ENCODE measurements around the gene SRP9. TPM values are rescaled to one million over a fixed set of nuclear protein-coding genes. Genes with fewer than 3 reads are reported as not detected.
"Not testable (repeated sequence)": the region's sequence is repeated elsewhere in the genome, so short reads cannot be mapped to it uniquely, and the experiment has no call there.

The SRP9 gene
- total and polyA plus RNA-seq, 4 donors, result 156 to 244 (median 182) TPM

- 83 to 94% methylated on average over 5 of the region's 5 CpGs for WGBS, 2 donors
- Histone ChIP-seq H3K9ac (ENCODE audit: insufficient read depth in 1 of 2, low read length in 2 of 2) (no peak overlapping the region), H3K4me3 (no peak overlapping the region), H3K4me1 (ENCODE audit: control insufficient read depth in 5 of 5, insufficient read depth in 5 of 5, low read length in 5 of 5) (peaks cover 0 to 29% (median 13%) of the 10 kb centered on the region in 5 donors), H3K27ac (ENCODE audit: low read depth in 1 of 2, low read length in 1 of 2) (peak overlapping the region in 1 of 2 donors; percentile 33), H3K27me3 (ENCODE audit: control insufficient read depth in 3 of 3, insufficient read depth in 3 of 3, low read length in 2 of 3) (no peaks in the 10 kb centered on the region), H3K36me3 (ENCODE audit: control insufficient read depth in 4 of 4, insufficient read depth in 4 of 4, low read length in 4 of 4) (peaks cover 0 to 8% (median 0%) of the 10 kb centered on the region in 4 donors), H3K9me3 (ENCODE audit: control insufficient read depth in 4 of 4, insufficient read depth in 3 of 4, low read length in 3 of 4) (no peaks in the 10 kb centered on the region)
- ATAC-seq (ENCODE audit: insufficient read depth, low FRiP score), result no peak
- TF ChIP-seq, protein P1, sequence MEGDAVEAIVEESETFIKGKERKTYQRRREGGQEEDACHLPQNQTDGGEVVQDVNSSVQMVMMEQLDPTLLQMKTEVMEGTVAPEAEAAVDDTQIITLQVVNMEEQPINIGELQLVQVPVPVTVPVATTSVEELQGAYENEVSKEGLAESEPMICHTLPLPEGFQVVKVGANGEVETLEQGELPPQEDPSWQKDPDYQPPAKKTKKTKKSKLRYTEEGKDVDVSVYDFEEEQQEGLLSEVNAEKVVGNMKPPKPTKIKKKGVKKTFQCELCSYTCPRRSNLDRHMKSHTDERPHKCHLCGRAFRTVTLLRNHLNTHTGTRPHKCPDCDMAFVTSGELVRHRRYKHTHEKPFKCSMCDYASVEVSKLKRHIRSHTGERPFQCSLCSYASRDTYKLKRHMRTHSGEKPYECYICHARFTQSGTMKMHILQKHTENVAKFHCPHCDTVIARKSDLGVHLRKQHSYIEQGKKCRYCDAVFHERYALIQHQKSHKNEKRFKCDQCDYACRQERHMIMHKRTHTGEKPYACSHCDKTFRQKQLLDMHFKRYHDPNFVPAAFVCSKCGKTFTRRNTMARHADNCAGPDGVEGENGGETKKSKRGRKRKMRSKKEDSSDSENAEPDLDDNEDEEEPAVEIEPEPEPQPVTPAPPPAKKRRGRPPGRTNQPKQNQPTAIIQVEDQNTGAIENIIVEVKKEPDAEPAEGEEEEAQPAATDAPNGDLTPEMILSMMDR (IDR thresholded peaks at IDR 0.05; ENCODE audit: control extremely low read depth, extremely low read depth), result no peak
- no peak for DNase-seq
Observed at GRCh38 chr1:225808136-225808535, 30.5 kb downstream of the SRP9 start.

- Histone ChIP-seq H3K9me3 (ENCODE audit: control insufficient read depth in 4 of 4, insufficient read depth in 3 of 4, low read length in 3 of 4) (no peaks in the 10 kb centered on the region), H3K4me1 (ENCODE audit: control insufficient read depth in 5 of 5, insufficient read depth in 5 of 5, low read length in 5 of 5) (peaks cover 0 to 47% (median 27%) of the 10 kb centered on the region in 5 donors), H3K27ac (ENCODE audit: low read depth in 1 of 2, low read length in 1 of 2) (peak within 1 kb of the TSS; percentile 74 to 91), H3K27me3 (ENCODE audit: control insufficient read depth in 3 of 3, insufficient read depth in 3 of 3, low read length in 2 of 3) (no peaks in the 10 kb centered on the region), H3K9ac (ENCODE audit: insufficient read depth in 1 of 2, low read length in 2 of 2) (peak within 1 kb of the TSS in 1 of 2 donors; percentile 75), H3K36me3 (ENCODE audit: control insufficient read depth in 4 of 4, insufficient read depth in 4 of 4, low read length in 4 of 4) (peaks cover 0 to 8% (median under 1%) of the 10 kb centered on the region in 4 donors), H3K4me3 (peak within 1 kb of the TSS; percentile 73)
- 1% methylated on average over 72 to 80 of the region's 80 CpGs for WGBS, 2 donors
- DNase-seq, result peak; percentile 92 to 94 (median 93)
- peak; percentile 87 for ATAC-seq (ENCODE audit: insufficient read depth, low FRiP score)
- TF ChIP-seq, protein P1 (IDR thresholded peaks at IDR 0.05; ENCODE audit: control extremely low read depth, extremely low read depth), result no peak
Observed at GRCh38 chr1:225809842-225810578, 32.4 kb downstream of the SRP9 start, which contains the start of gene EPHX1. EPHX1 (plus strand) TSS chr1:225810124; CDS start chr1:225828730, 18,606 bp downstream.

- Histone ChIP-seq H3K4me3 (peak overlapping the region; percentile 73), H3K27ac (ENCODE audit: low read depth in 1 of 2, low read length in 1 of 2) (peak overlapping the region; percentile 74 to 91), H3K9ac (ENCODE audit: insufficient read depth in 1 of 2, low read length in 2 of 2) (peak overlapping the region in 1 of 2 donors; percentile 75), H3K4me1 (ENCODE audit: control insufficient read depth in 5 of 5, insufficient read depth in 5 of 5, low read length in 5 of 5) (peaks cover 0 to 53% (median 30%) of the 10 kb centered on the region in 5 donors)
- not testable (repeated sequence) for H3K27me3 ChIP-seq (ENCODE audit: control insufficient read depth in 3 of 3, insufficient read depth in 3 of 3, low read length in 2 of 3); H3K9me3 ChIP-seq (ENCODE audit: control insufficient read depth in 4 of 4, insufficient read depth in 3 of 4, low read length in 3 of 4); H3K36me3 ChIP-seq (ENCODE audit: control insufficient read depth in 4 of 4, insufficient read depth in 4 of 4, low read length in 4 of 4); ATAC-seq (ENCODE audit: insufficient read depth, low FRiP score)
- WGBS, 2 donors, result 14 to 16% methylated on average over 29 of the region's 29 CpGs
- peak; percentile 42 to 70 (median 58) for DNase-seq
Observed at GRCh38 chr1:225810579-225811538, 33.2 kb downstream of the SRP9 start.

All from lung (tissue), 12 donors.